Activated T-helper 1 cell treated with Interleukin-2 at 50 U/mL for 16 hours (primary cell): Measurements from ENCODE around the gene RAI1.
"Not testable (repeated sequence)": the region's sequence is repeated elsewhere in the genome, so short reads cannot be mapped to it uniquely, and the experiment has no call there.

ENCODE experiments used
- DNase-seq: peaks from one replicate; pipeline ENCODE4 v3.0.0-alpha.2; 2020; ENCODE audit warnings: low read depth

The RAI1 gene

GRCh38 chr17:17681744-17682292, 560 bp downstream of the RAI1 start:
- no peak for DNase-seq

- DNase-seq, result peak; percentile 29
These were observed 1.1 kb downstream of the RAI1 start for GRCh38 chr17:17682293-17682736.

- peak; percentile 26 for DNase-seq
These were observed 1.8 kb downstream of the RAI1 start for GRCh38 chr17:17682737-17683680.

- no peak for DNase-seq
These were observed 2.6 kb downstream of the RAI1 start for GRCh38 chr17:17683710-17684365.

- DNase-seq, result no peak
These were observed 3.9 kb downstream of the RAI1 start for GRCh38 chr17:17684906-17685774.

- no peak for DNase-seq
These were observed 4.6 kb downstream of the RAI1 start for GRCh38 chr17:17685775-17686291.

GRCh38 chr17:17689312-17689711, 8.1 kb downstream of the RAI1 start:
- no peak for DNase-seq

- not testable (repeated sequence) for DNase-seq
These were observed 9.0 kb downstream of the RAI1 start for GRCh38 chr17:17690233-17690632.

GRCh38 chr17:17691468-17692263, 10.4 kb downstream of the RAI1 start:
- DNase-seq, result no peak

GRCh38 chr17:17692353-17693252, 11.3 kb downstream of the RAI1 start:
- DNase-seq, result no peak

GRCh38 chr17:17693253-17694168, 12.3 kb downstream of the RAI1 start:
- no peak for DNase-seq

GRCh38 chr17:17694169-17695081, 13.2 kb downstream of the RAI1 start:
- DNase-seq, result peak; percentile 59

GRCh38 chr17:17696085-17696484, 14.8 kb downstream of the RAI1 start:
- DNase-seq, result no peak

- DNase-seq, result no peak
These were observed 15.8 kb downstream of the RAI1 start for GRCh38 chr17:17696882-17697633.

GRCh38 chr17:17698371-17698770, 17.1 kb downstream of the RAI1 start:
- DNase-seq, result no peak

- no peak for DNase-seq
These were observed 17.7 kb downstream of the RAI1 start for GRCh38 chr17:17698869-17699351.

GRCh38 chr17:17699491-17699890, 18.2 kb downstream of the RAI1 start:
- DNase-seq, result no peak
